ENCODE data around the gene CIDEA. TPM values are rescaled to one million over a fixed set of nuclear protein-coding genes. Genes with fewer than 3 reads are reported as not detected.

CIDEA gene
- total RNA-seq, 1 experiment from 2014 or later = not detected

DNA sequence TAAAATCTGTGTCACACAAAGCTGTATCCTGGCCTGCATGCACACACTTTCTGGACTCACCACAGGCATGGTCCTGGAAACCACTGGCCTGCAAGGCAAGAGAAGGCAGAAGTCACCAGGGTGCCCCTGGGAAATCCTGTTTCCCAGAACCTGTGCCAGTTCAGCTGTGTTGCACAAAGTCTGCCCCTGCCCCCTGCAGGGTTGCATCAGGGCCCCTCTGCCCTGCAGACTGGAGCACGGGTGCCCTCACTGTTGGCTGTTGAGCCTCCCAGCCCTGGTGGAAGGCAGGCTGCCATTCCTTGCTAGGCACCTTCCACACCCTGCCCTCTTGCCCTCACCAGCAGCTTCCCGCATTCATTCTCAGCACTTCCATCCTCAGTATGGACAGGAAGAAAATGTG, 35.9 kb downstream of the CIDEA start:
- Mint-ChIP-seq H3K9me3 (no peaks in the 10 kb centered on the region; a peak in 1 of 5 replicates), H3K27ac (no peak overlapping the region), H3K4me1 (peaks cover 14 to 20% of the 10 kb centered on the region in 2 experiments), H3K36me3 (ENCODE audit: insufficient read depth in 1 of 3, low read depth in 3 of 3) (no peaks in the 10 kb centered on the region), H3K27me3 (ENCODE audit: low read depth) (peaks cover 39% of the 10 kb centered on the region), H3K4me3 (no peak overlapping the region)
- H2BK120ac ChIP-seq (ENCODE audit: low read depth, low read length, poor library complexity, severe bottlenecking) = no peak overlapping the region
- H3K9ac ChIP-seq (ENCODE audit: extremely low read depth, insufficient read length, low read length) = no peak overlapping the region
- no peak overlapping the region for H3K14ac ChIP-seq (ENCODE audit: insufficient read depth, low read length)
- H3K79me2 ChIP-seq (ENCODE audit: insufficient read depth, low read length) = no peaks in the 10 kb centered on the region
- peaks cover 14% of the 10 kb centered on the region for H3K23me2 ChIP-seq (ENCODE audit: insufficient read length, low read depth, low read length, poor library complexity, severe bottlenecking)
- H4K8ac ChIP-seq (replicated peaks; ENCODE audit: insufficient read length, low read depth, low read length) = no peak overlapping the region
- no peak overlapping the region for H3K4me2 ChIP-seq (ENCODE audit: insufficient read depth, insufficient read length, low read length)
- DNase-seq = no peak
- no peak overlapping the region for H3K23ac ChIP-seq (ENCODE audit: insufficient read length, low read depth, low read length)
- no peak overlapping the region for H3K56ac ChIP-seq (ENCODE audit: insufficient read length, low read depth, low read length)
- WGBS (ENCODE audit: extremely low coverage, insufficient read length, low lambda C conversion rate) = no CpG with 5 or more reads among the region's 2 CpGs
- no peak overlapping the region for H3K27ac ChIP-seq (ENCODE audit: insufficient read length, low read depth, low read length)
- no peaks in the 10 kb centered on the region for H4K20me1 ChIP-seq (ENCODE audit: control insufficient read depth, insufficient read depth, insufficient read length)
- no peak overlapping the region for H3K4ac ChIP-seq (ENCODE audit: low read depth, low read length)
- H3K18ac ChIP-seq (ENCODE audit: insufficient read length, low read depth, low read length) = no peak overlapping the region
- TF ChIP-seq, protein P1, sequence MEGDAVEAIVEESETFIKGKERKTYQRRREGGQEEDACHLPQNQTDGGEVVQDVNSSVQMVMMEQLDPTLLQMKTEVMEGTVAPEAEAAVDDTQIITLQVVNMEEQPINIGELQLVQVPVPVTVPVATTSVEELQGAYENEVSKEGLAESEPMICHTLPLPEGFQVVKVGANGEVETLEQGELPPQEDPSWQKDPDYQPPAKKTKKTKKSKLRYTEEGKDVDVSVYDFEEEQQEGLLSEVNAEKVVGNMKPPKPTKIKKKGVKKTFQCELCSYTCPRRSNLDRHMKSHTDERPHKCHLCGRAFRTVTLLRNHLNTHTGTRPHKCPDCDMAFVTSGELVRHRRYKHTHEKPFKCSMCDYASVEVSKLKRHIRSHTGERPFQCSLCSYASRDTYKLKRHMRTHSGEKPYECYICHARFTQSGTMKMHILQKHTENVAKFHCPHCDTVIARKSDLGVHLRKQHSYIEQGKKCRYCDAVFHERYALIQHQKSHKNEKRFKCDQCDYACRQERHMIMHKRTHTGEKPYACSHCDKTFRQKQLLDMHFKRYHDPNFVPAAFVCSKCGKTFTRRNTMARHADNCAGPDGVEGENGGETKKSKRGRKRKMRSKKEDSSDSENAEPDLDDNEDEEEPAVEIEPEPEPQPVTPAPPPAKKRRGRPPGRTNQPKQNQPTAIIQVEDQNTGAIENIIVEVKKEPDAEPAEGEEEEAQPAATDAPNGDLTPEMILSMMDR (conservative IDR thresholded peaks at IDR 0.05) = no peak
- H2BK5ac ChIP-seq (ENCODE audit: insufficient read length, low read length) = no peak overlapping the region
- H2BK12ac ChIP-seq (ENCODE audit: insufficient read length, low read depth, low read length) = no peak overlapping the region
- H3K27me3 ChIP-seq (ENCODE audit: insufficient read depth, low read length) = no peaks in the 10 kb centered on the region; the same call in 1 of the 2 replicates
- no peaks in the 10 kb centered on the region for H3K9me3 ChIP-seq (ENCODE audit: control insufficient read depth, low read depth, low read length)
- H3T11ph ChIP-seq (ENCODE audit: low read length) = no peak overlapping the region
- no peak overlapping the region for H4K5ac ChIP-seq (ENCODE audit: insufficient read length, low read depth, low read length)
- H2BK20ac ChIP-seq (ENCODE audit: low read depth, low read length, poor library complexity, severe bottlenecking) = no peak overlapping the region
- no peak overlapping the region for H2AK5ac ChIP-seq (ENCODE audit: insufficient read length, low read length)
- no peak overlapping the region for H2BK15ac ChIP-seq (ENCODE audit: low read depth, low read length)
- H3K4me1 ChIP-seq (ENCODE audit: insufficient read depth, low read length) = no peaks in the 10 kb centered on the region
- H3K79me1 ChIP-seq (ENCODE audit: insufficient read depth, low read depth, low read length, poor library complexity, severe bottlenecking) = no peaks in the 10 kb centered on the region
- no peak overlapping the region for H2AFZ ChIP-seq (ENCODE audit: low read length)
- H4K91ac ChIP-seq (ENCODE audit: insufficient read length, low read depth, low read length) = no peak overlapping the region
